Retinal pigment epithelial cell (primary cell): ENCODE measurements around the gene KLRC4.
A peak's percentile ranks its signal among the peaks of the same experiment; 100 is the strongest.

Experiments
- DNase-seq: peaks from one replicate; pipeline ENCODE4 v3.0.0-alpha.2; 2010; ENCODE audit warnings: low read depth
- H3K4me3 ChIP-seq: 2 replicates; pipeline ENCODE4 v1.5.1; 2011; ENCODE audit warnings: mild to moderate bottlenecking, low read length, control low read depth, moderate library complexity
- CTCF ChIP-seq: conservative IDR thresholded peaks from 2 replicates; pipeline ENCODE4 v1.5.1; 2011; ENCODE audit warnings: low read depth, low read length, control low read depth, inconsistent platforms

Gene KLRC4

GRCh38 chr12:10365696-10366405, 43.7 kb downstream of the KLRC4 start:
- no peak for DNase-seq
- peak overlapping the region; percentile 71 for H3K4me3 ChIP-seq
- peak; percentile 51 for TF ChIP-seq CTCF

GRCh38 chr12:10364815-10365622, 44.5 kb downstream of the KLRC4 start:
- H3K4me3 ChIP-seq, result peak overlapping the region; percentile 71
- no peak for TF ChIP-seq CTCF
- no peak for DNase-seq

- no peak for TF ChIP-seq CTCF
- H3K4me3 ChIP-seq, result peak overlapping the region; percentile 71
- no peak for DNase-seq
Measured at GRCh38 chr12:10363914-10364814, 45.4 kb downstream of the KLRC4 start.

GRCh38 chr12:10363658-10363913, 46.0 kb downstream of the KLRC4 start:
- no peak for DNase-seq
- H3K4me3 ChIP-seq, result no peak overlapping the region

GRCh38 chr12:10362828-10363657, 46.5 kb downstream of the KLRC4 start:
- no peak overlapping the region for H3K4me3 ChIP-seq
- TF ChIP-seq CTCF, result no peak
- DNase-seq, result no peak

More at GRCh38 chr12:10363658-10363913, 46.0 kb downstream of the KLRC4 start:
- TF ChIP-seq CTCF, result no peak

GRCh38 chr12:10362325-10362724, 47.2 kb downstream of the KLRC4 start:
- H3K4me3 ChIP-seq, result no peak overlapping the region
- no peak for TF ChIP-seq CTCF
- no peak for DNase-seq
